ENCODE results near the gene SLC35F1. TPM values are rescaled to one million over a fixed set of nuclear protein-coding genes. Genes with fewer than 3 reads are reported as not detected.

The SLC35F1 gene
- polyA plus RNA-seq, 2 of the 4 experiments (the other 2 are of a cell fraction) = 0.01 TPM; not detected in 1

GRCh38 chr6:117911150-117911549 is 4.1 kb downstream of the SLC35F1 start:
- H3K4me3 ChIP-seq = no peak overlapping the region
- no peak for FAIRE-seq
- ChIA-PET POLR2A (no interaction called here), CTCF (no interaction called here)
- ATAC-seq = no peak
- H3K4me1 ChIP-seq = 0 out of 3 replicates have a peak, but pooled peaks cover 3% of the 10 kb centered on the region
- no peak for TF ChIP-seq PBX3 (IDR thresholded peaks at IDR 0.05)
- TF ChIP-seq ZFP36 (IDR thresholded peaks at IDR 0.05; ENCODE audit: borderline replicate concordance, partially characterized antibody) = no peak
- no peak for TF ChIP-seq EHF (CRISPR knock-in tag; IDR thresholded peaks at IDR 0.05)
- H3K4me2 ChIP-seq = no peak overlapping the region
- DNase-seq (ENCODE audit: low read depth in 1 of 2, low spot score in 1 of 2) = no peak
- no peak overlapping the region for H3K27ac ChIP-seq
- WGBS (ENCODE audit: missing lambda C conversion rate) = 10% methylated on average over 1 of the region's 1 CpG
- no peaks in the 10 kb centered on the region for H3K9me3 ChIP-seq

GRCh38 chr6:117911660-117912059 is 4.6 kb downstream of the SLC35F1 start:
- no peak overlapping the region for H3K27ac ChIP-seq
- ChIA-PET POLR2A (no interaction called here), CTCF (no interaction called here)
- TF ChIP-seq EHMT2 (IDR thresholded peaks at IDR 0.05; ENCODE audit: low read depth) (no peak), E2F6 (IDR thresholded peaks at IDR 0.05; ENCODE audit: borderline replicate concordance, low read depth) (no peak), ZFP36 (IDR thresholded peaks at IDR 0.05; ENCODE audit: borderline replicate concordance, partially characterized antibody) (no peak), RCOR1 (IDR thresholded peaks at IDR 0.05; ENCODE audit: low read depth, low read length) (no peak), MAFK (IDR thresholded peaks at IDR 0.05; ENCODE audit: partially characterized antibody) (peak; percentile 60), TP53 (CRISPR knock-in tag; IDR thresholded peaks at IDR 0.05) (no peak)
- no peaks in the 10 kb centered on the region for H3K9me3 ChIP-seq
- H3K4me3 ChIP-seq = no peak overlapping the region
- no peak overlapping the region for H3K4me2 ChIP-seq
- 35% methylated on average over 1 of the region's 1 CpG for WGBS (ENCODE audit: missing lambda C conversion rate)
- 0 out of 3 replicates have a peak, but pooled peaks cover 1% of the 10 kb centered on the region for H3K4me1 ChIP-seq
- ATAC-seq = no peak
- FAIRE-seq = no peak
- no peak for DNase-seq (ENCODE audit: low read depth in 1 of 2, low spot score in 1 of 2)

GRCh38 chr6:117915846-117916245 is 8.8 kb downstream of the SLC35F1 start:
- no peak for FAIRE-seq
- WGBS (ENCODE audit: missing lambda C conversion rate) = 2% methylated on average over 4 of the region's 4 CpGs

More at GRCh38 chr6:117915846-117916245, 8.8 kb downstream of the SLC35F1 start:
- no peak for ATAC-seq
- DNase-seq (ENCODE audit: low read depth in 1 of 2, low spot score in 1 of 2) = no peak
- TF ChIP-seq ESRRA (IDR thresholded peaks at IDR 0.05; ENCODE audit: borderline replicate concordance, low read length) (no peak), USF2 (IDR thresholded peaks at IDR 0.05) (no peak), MYC (IDR thresholded peaks at IDR 0.05; ENCODE audit: borderline replicate concordance, low read length) (no peak), HOXA7 (CRISPR knock-in tag; IDR thresholded peaks at IDR 0.05) (no peak), POLR2A (IDR thresholded peaks at IDR 0.05; ENCODE audit: low read length) (no peak), BHLHE40 (IDR thresholded peaks at IDR 0.05; ENCODE audit: low read depth, low read length) (no peak), RFX5 (IDR thresholded peaks at IDR 0.05) (no peak), EHF (CRISPR knock-in tag; IDR thresholded peaks at IDR 0.05) (no peak), BCL3 (IDR thresholded peaks at IDR 0.05) (no peak), NFE2L2 (conservative IDR thresholded peaks at IDR 0.05; ENCODE audit: low read length) (no peak), CHD2 (IDR thresholded peaks at IDR 0.05; ENCODE audit: low read length, partially characterized antibody) (no peak), PBX3 (IDR thresholded peaks at IDR 0.05) (no peak)
- CTCF ChIA-PET = no interaction called here
- Histone ChIP-seq H3K27ac (no peak overlapping the region), H3K9me3 (no peaks in the 10 kb centered on the region), H3K4me3 (no peak overlapping the region), H3K4me2 (no peak overlapping the region), H3K4me1 (no peaks in the 10 kb centered on the region)
- POLR2A ChIA-PET = no interaction called here
